HuH-7.5 (cell line): ENCODE results near the gene ATG4C.
"Not testable (repeated sequence)": the region's sequence is repeated elsewhere in the genome, so short reads cannot be mapped to it uniquely, and the experiment has no call there.

Experiments
- DNase-seq: peaks from one replicate; pipeline ENCODE4 v3.0.0; 2011; ENCODE audit warnings: low spot score

The ATG4C gene

DNA sequence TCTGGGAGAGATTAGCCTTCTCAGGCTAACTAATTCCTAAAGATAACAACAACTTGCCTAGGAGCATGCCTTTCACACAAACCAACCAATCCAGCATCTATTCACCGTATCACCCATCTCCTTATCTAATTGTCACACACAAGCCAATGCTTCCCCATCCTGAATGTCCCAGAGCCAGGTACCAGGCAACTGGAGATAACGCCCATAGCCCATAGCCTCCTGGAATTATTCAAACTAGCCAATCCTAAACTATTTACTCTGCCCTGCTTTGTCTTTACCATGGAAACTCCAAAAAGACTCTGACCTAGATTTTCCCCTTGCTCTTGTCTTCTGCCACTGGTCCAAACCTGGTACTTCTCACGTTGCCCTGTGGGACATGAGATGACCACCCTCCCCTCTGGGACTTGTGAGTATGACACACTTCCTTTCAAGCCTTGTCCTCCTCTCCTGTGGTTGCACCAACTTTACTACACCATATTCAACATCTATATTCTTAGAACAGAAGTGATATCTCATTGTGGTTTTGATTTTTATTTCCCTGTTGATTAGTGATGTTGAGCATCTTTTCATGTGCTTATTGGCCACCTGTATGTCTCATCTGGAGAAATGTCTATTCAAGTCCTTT, 8.8 kb upstream of the ATG4C start:
- DNase-seq = no peak

DNA sequence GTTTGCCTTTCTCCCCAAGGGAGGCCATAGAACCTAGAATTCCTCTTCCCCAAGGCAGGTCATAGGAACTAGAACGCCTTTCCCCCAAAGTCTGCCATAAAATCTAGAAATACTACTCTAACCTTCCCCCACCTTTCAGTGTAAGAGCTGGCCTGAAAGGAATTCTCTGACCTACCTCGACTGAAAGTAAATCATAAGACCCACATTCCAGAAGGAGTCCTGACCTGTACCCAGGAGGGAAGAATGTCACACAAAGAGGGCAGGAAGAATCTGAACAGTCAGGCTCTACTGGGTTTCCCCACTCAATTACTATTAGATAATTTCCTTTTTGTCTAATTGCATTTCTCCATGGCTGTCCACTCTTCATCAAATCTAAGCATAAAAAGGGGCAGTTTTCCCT, 5.7 kb upstream of the ATG4C start:
- DNase-seq = no peak

GRCh38 chr1:62781841-62782543, 1.9 kb upstream of the ATG4C start:
- no peak for DNase-seq

GRCh38 chr1:62782544-62783212, 1.3 kb upstream of the ATG4C start:
- not testable (repeated sequence) for DNase-seq

- no peak for DNase-seq
Observed at GRCh38 chr1:62784509-62785365, 805 bp downstream of the ATG4C start.

GRCh38 chr1:62790716-62791115, 6.8 kb downstream of the ATG4C start:
- DNase-seq = no peak

GRCh38 chr1:62794053-62794452, 10.1 kb downstream of the ATG4C start:
- DNase-seq = no peak

DNA sequence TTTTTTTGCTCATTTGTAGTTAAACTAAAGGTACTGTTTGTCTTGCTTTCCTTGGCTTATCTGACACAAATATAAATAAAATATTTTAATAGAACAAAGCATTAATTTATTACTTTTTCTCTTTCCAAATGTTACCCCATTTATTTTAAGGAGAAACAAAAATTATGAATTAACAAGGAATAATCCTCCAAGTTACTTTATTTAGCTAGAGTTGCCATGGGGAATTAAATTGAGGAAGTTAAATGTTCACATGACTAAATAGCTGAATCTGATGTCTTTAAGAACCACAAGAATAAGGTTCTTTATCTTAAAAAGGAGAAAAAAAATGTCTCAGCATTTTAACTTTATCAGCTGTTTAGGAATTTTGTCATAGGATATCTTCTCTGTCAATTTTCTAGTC, 12.3 kb downstream of the ATG4C start:
- DNase-seq = no peak

GRCh38 chr1:62799688-62800087, 15.8 kb downstream of the ATG4C start:
- no peak for DNase-seq

DNA sequence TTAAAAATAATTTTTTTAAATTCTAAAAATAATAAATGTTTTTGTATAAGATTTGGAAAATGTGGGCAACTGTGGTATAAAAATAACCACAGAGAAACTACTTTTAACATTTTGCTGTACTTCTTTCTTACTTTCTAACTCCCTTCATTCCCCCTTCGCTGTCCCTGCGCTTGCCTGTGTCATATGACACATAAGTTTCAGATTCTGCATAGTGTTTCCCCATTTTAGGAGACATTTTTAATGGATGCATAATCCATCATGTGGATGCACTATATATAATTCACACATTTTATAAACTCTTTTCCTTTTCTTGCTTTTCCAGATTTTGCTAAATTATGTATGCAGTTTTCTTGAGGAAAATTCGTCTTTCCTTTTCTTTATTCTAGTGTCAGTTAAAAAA, 16.3 kb downstream of the ATG4C start:
- no peak for DNase-seq

DNA sequence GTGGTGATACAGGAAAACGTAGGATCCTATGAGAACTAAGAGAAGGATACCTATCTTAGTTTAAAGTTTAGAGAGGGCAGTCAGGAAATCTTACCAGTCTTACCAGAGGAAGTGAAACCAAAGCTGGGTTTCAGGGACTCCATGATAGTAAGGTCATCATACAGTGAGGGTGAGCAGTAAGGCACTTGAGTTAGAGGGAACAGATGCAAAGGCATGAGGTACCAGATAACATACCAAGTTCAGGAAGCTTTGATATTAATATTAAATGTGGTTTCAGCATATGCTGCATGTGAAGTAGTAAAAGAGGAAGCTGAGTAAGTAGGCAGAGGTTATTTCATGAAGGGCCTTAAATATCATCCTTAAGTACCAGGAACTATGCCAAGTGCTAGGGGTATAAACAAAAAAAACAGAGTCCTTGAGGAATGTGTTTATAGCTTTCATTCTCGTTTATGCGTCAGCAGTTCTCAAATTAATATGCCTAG, 16.9 kb downstream of the ATG4C start:
- DNase-seq = no peak

DNA sequence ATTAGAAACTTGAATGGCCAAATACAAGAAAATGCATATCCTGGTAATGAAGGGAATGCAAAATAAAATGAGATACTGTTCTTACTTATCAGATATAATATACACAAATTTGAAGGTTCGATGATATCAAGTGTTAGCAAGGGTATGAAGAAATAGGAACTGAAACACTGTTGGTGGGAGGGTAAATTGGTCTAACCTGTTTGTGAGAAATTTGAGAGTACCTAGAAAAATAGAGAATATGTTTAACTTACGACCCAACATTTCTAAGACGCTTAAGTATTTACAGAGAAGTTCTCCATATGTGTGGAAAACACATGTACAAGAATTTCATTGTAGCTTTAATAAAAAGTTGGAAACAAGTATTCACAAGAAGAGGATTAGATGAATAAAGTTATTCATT, 25.9 kb downstream of the ATG4C start:
- DNase-seq = no peak

- no peak for DNase-seq
Observed at GRCh38 chr1:62810420-62811274, 26.7 kb downstream of the ATG4C start.

- DNase-seq = no peak
Observed at GRCh38 chr1:62823556-62823955, 39.6 kb downstream of the ATG4C start.

DNA sequence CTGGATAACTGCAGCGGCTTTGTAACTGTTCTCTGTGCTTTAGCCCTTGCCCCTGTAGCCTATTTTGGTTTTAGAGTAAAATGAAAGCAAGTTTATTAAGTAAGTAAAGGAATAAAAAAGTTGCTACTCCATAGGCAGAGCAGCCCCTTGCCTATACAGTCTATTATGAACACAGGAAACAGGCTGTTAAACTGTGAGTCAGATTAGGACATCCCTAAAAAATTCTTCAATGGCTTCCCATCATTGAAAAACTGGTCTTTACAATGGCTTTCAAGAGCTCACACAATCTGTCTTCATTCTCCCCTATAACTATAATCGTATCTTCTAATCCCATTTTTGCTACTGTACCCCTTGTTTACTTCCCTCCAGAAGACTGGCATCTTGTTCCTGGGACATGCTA, 43.0 kb downstream of the ATG4C start:
- no peak for DNase-seq

- not testable (repeated sequence) for DNase-seq
Observed at GRCh38 chr1:62827786-62828185, 43.9 kb downstream of the ATG4C start.

- no peak for DNase-seq
Observed at GRCh38 chr1:62832276-62832675, 48.3 kb downstream of the ATG4C start.

DNA sequence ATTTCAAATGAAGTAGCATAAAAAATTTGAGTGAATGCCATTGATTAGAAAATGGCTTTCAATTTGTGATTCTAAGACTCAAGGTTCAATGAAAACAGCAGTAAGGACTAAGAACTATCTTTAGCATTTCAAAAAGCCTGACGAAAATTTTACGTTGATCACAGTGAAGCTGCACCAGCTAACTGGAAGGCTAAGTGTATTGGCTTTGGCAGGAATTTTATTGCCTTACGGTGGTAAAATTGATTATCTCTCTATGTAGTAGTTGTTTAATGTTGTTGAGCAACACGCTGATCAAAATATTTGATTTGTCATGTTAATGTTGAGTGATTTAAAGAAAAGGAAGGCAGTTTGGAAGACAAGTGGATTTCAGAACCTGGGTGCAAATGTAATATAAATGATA, 49.6 kb downstream of the ATG4C start:
- DNase-seq = no peak

DNA sequence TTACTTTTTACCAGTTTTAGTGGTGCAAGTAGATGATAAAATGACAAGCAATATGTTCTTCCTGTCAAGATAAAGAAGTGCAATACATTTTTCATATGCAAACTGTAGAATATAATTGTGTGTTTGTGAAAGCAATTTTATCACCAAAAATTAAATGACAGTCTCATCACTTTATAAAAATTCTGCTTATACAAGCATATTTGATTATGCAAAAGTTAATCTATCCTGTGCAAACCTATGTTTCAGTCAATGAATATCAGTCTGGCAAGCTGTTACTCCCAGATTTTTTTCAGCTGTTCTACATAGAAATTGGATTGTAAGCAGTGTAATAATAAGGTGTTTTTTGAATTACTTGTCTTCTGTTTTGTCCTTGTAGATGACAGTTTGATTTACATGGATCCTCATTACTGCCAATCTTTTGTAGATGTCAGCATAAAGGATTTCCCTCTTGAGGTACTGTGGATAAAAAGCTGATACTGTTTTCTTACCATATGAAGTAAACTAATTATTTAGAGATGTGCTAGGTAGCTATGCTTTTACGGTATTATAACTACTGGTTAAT, 50.5 kb downstream of the ATG4C start:
- DNase-seq = no peak

DNA sequence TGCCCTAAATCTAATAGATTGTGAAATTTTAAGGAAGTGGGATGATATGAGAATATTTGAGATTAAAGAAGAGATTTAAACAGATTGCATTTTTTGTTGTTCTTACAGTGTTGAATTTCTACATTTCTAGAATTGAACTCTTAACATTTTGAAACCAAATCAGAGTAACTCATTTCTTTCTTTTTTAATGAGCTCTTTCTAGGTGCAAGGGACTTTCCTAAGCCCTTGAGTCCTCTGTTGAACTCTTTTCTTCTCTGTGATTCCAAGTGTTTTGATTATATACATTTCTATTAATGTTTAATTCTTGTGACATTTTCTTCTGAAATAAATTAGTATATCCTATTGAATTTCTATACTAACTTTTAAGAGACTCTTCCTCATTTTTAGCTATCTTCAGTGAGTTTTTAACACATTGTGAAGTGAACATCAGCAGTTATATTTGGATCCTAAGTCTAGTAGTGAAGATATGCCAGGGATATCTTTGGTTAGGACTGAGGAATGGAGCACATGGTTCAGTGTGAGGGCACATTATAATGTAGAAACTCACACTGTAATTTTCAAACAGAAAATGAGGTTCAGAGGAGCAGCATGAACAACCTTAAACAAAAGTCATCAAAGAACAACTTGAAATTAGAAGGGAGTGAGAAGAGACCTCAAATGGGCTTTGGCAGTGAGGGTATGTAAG, 53.1 kb downstream of the ATG4C start:
- no peak for DNase-seq
